Activated naive CD4-positive, alpha-beta T cell treated with anti-CD3 and anti-CD28 coated beads, Interleukin-2, amount 50 U/mL, for 72 hours (primary cell): ENCODE data around the gene TMEM263. TPM values are rescaled to one million over a fixed set of nuclear protein-coding genes. Genes with fewer than 3 reads are reported as not detected.
"Not testable (repeated sequence)": the region's sequence is repeated elsewhere in the genome, so short reads cannot be mapped to it uniquely, and the experiment has no call there.

Experiments used
- ATAC-seq, 2 donors: fragments of 150-1000 bp; cut with Tn5 transposase; 2 replicates each; pipeline ENCODE4 v1.10.0; 2021; ENCODE audit warnings: mild to moderate bottlenecking in 2 of 2, moderate library complexity in 2 of 2
- DNase-seq, 2 donors: peaks; one replicate each; pipeline ENCODE4 v3.0.0; 2021 to 2022; ENCODE audit warnings: low spot score in 2 of 2
- H3K27ac Mint-ChIP-seq, 2 donors: one replicate each; pipeline ENCODE4 v1.8.0; 2022; ENCODE audit warnings: mild to moderate bottlenecking in 2 of 2, mixed read lengths in 2 of 2
- H3K36me3 Mint-ChIP-seq, 2 donors: one replicate each; pipeline ENCODE4 v1.8.0; 2022; ENCODE audit warnings: mixed read lengths in 2 of 2
- H3K9me3 Mint-ChIP-seq, 2 donors: one replicate each; pipeline ENCODE4 v1.8.0; 2022; ENCODE audit warnings: mixed read lengths in 2 of 2
- total RNA-seq, 2 donors: library from RNA; stranded (reverse); gene quantifications; one replicate each; pipeline ENCODE4 v1.2.3, GENCODE V29; 2022

Gene TMEM263
- total RNA-seq, 2 donors from 2014 or later = 31.9 to 46.5 TPM

- Mint-ChIP-seq H3K9me3 (no peaks in the 10 kb centered on the region), H3K36me3 (peaks cover 16 to 21% of the 10 kb centered on the region in 2 donors), H3K27ac (peak overlapping the region in 1 of 2 donors; percentile 23)
- no peak for ATAC-seq
- no peak for DNase-seq
Observed at GRCh38 chr12:106974511-106974910, 18.8 kb downstream of the TMEM263 start.

GRCh38 chr12:106975098-106975497 is 19.4 kb downstream of the TMEM263 start:
- H3K9me3 Mint-ChIP-seq = no peaks in the 10 kb centered on the region
- DNase-seq = no peak
- ATAC-seq = no peak
- H3K36me3 Mint-ChIP-seq = peaks cover 16 to 21% of the 10 kb centered on the region in 2 donors
- H3K27ac Mint-ChIP-seq = no peak overlapping the region

GRCh38 chr12:106975993-106976658 is 20.4 kb downstream of the TMEM263 start:
- Mint-ChIP-seq H3K36me3 (peaks cover 11 to 16% of the 10 kb centered on the region in 2 donors), H3K9me3 (no peaks in the 10 kb centered on the region), H3K27ac (peak overlapping the region in 1 of 2 donors; percentile 19)
- no peak for ATAC-seq
- DNase-seq = no peak

GRCh38 chr12:106976668-106977067 is 21.0 kb downstream of the TMEM263 start:
- DNase-seq (no peak), ATAC-seq (no peak)
- no peaks in the 10 kb centered on the region for H3K9me3 Mint-ChIP-seq
- H3K27ac Mint-ChIP-seq = no peak overlapping the region
- H3K36me3 Mint-ChIP-seq = peaks cover 6 to 12% of the 10 kb centered on the region in 2 donors

- Mint-ChIP-seq H3K27ac (no peak overlapping the region), H3K9me3 (no peaks in the 10 kb centered on the region), H3K36me3 (peaks cover 7 to 12% of the 10 kb centered on the region in 2 donors)
- DNase-seq (no peak), ATAC-seq (no peak)
Observed at GRCh38 chr12:106978035-106978800, 22.5 kb downstream of the TMEM263 start.

- no peak for ATAC-seq
- no peak for DNase-seq
- Mint-ChIP-seq H3K27ac (no peak overlapping the region), H3K9me3 (peaks cover 12 to 20% of the 10 kb centered on the region in 2 donors), H3K36me3 (peaks cover 25 to 29% of the 10 kb centered on the region in 2 donors)
Observed at GRCh38 chr12:106980944-106981343, 25.2 kb downstream of the TMEM263 start.

- Mint-ChIP-seq H3K9me3 (peaks cover 12 to 20% of the 10 kb centered on the region in 2 donors), H3K36me3 (peaks cover 28 to 32% of the 10 kb centered on the region in 2 donors), H3K27ac (no peak overlapping the region)
- DNase-seq (no peak), ATAC-seq (no peak)
Observed at GRCh38 chr12:106981788-106982187, 26.1 kb downstream of the TMEM263 start.

GRCh38 chr12:106982229-106982628 is 26.5 kb downstream of the TMEM263 start:
- Mint-ChIP-seq H3K36me3 (peaks cover 28 to 32% of the 10 kb centered on the region in 2 donors), H3K9me3 (peaks cover 12 to 20% of the 10 kb centered on the region in 2 donors), H3K27ac (no peak overlapping the region)
- ATAC-seq (no peak), DNase-seq (no peak)

- ATAC-seq = peak in 1 of 2 donors; percentile 34
- peak overlapping the region in 1 of 2 donors; percentile 37 for H3K27ac Mint-ChIP-seq
- peaks cover 12 to 20% of the 10 kb centered on the region in 2 donors for H3K9me3 Mint-ChIP-seq
- H3K36me3 Mint-ChIP-seq = peaks cover 28 to 32% of the 10 kb centered on the region in 2 donors
- DNase-seq = no peak
Observed at GRCh38 chr12:106984588-106985137, 29.0 kb downstream of the TMEM263 start.

GRCh38 chr12:106985479-106985878 is 29.8 kb downstream of the TMEM263 start:
- Mint-ChIP-seq H3K27ac (no peak overlapping the region), H3K36me3 (peaks cover 28 to 32% of the 10 kb centered on the region in 2 donors), H3K9me3 (peaks cover 12 to 20% of the 10 kb centered on the region in 2 donors)
- ATAC-seq = no peak
- no peak for DNase-seq

- H3K9me3 Mint-ChIP-seq = peaks cover 12 to 20% of the 10 kb centered on the region in 2 donors
- no peak for DNase-seq
- no peak for ATAC-seq
- peak overlapping the region in 1 of 2 donors; percentile 83 for H3K27ac Mint-ChIP-seq
- H3K36me3 Mint-ChIP-seq = peaks cover 28 to 32% of the 10 kb centered on the region in 2 donors
Observed at GRCh38 chr12:106986135-106986534, 30.4 kb downstream of the TMEM263 start.

- DNase-seq (peak; percentile 70 to 76), ATAC-seq (peak; percentile 87 to 97)
- H3K36me3 Mint-ChIP-seq = peaks cover 28 to 32% of the 10 kb centered on the region in 2 donors
- peaks cover 12 to 20% of the 10 kb centered on the region in 2 donors for H3K9me3 Mint-ChIP-seq
- peak within 1 kb of the TSS; percentile 83 to 93 for H3K27ac Mint-ChIP-seq
Observed at GRCh38 chr12:106986625-106987389, 31.1 kb downstream of the TMEM263 start, which contains the start of gene MTERF2. MTERF2 (minus strand) TSS chr12:106987146; CDS start chr12:106978714, 8,432 bp downstream.

- no peak for ATAC-seq
- H3K9me3 Mint-ChIP-seq = peaks cover 12 to 20% of the 10 kb centered on the region in 2 donors
- H3K27ac Mint-ChIP-seq = no peak overlapping the region
- H3K36me3 Mint-ChIP-seq = peaks cover 28 to 32% of the 10 kb centered on the region in 2 donors
- DNase-seq = no peak
Observed at GRCh38 chr12:106987846-106988245, 32.1 kb downstream of the TMEM263 start.

- DNase-seq (no peak), ATAC-seq (no peak)
- peaks cover 0 to 5% of the 10 kb centered on the region in 2 donors for H3K9me3 Mint-ChIP-seq
- no peak overlapping the region for H3K27ac Mint-ChIP-seq
- peaks cover 13 to 14% of the 10 kb centered on the region in 2 donors for H3K36me3 Mint-ChIP-seq
Observed at GRCh38 chr12:106994579-106995220, 39.0 kb downstream of the TMEM263 start.

GRCh38 chr12:106996102-106996501 is 40.4 kb downstream of the TMEM263 start:
- not testable (repeated sequence) for DNase-seq, H3K27ac Mint-ChIP-seq, H3K9me3 Mint-ChIP-seq, ATAC-seq
- peaks cover 13 to 14% of the 10 kb centered on the region in 2 donors for H3K36me3 Mint-ChIP-seq

- H3K9me3 Mint-ChIP-seq = peaks cover 0 to 5% of the 10 kb centered on the region in 2 donors
- ATAC-seq (no peak), DNase-seq (no peak)
- peaks cover 13 to 14% of the 10 kb centered on the region in 2 donors for H3K36me3 Mint-ChIP-seq
- no peak overlapping the region for H3K27ac Mint-ChIP-seq
Observed at GRCh38 chr12:106997916-106998315, 42.2 kb downstream of the TMEM263 start.
